HepG2 (cell line): Measurements from ENCODE around the gene SKP1. TPM values are rescaled to one million over a fixed set of nuclear protein-coding genes. Genes with fewer than 3 reads are reported as not detected.

Experiments
- ATAC-seq: fragments of 200-7000 bp; cut with Tn5 transposase; 3 replicates; pipeline ENCODE4 v1.9.1; 2020; ENCODE audit warnings: mild to moderate bottlenecking, moderate library complexity
- BruUV-seq: library from RNA; stranded (reverse); fragments of 400-500 nt; replicated peaks from 2 replicates; lab custom pipeline; 2021; lab: Mats Ljungman, UMichigan
- CTCF ChIA-PET: fragments of 300-600 bp; formaldehyde crosslinking; extraction: SDS; loops from one replicate; lab custom pipeline; 2021; ENCODE audit warnings: low total read pairs, inconsistent platforms, low intra/inter-chr PET ratio; lab: Yijun Ruan, JAX
- POLR2A ChIA-PET: fragments of 350-600 bp; sonication (Branson Sonifier 250); formaldehyde crosslinking; loops from one replicate; lab custom pipeline; 2020; ENCODE audit warnings: antibody characterized with exemption, inconsistent platforms; lab: Yijun Ruan, JAX
- DNase-seq: peaks from one replicate; pipeline ENCODE4 v3.0.0-alpha.2; 2015; ENCODE audit warnings: low spot score
- FAIRE-seq: peaks from 3 replicates; lab custom pipeline; 2011; peaks lifted over from hg19 to GRCh38; lab: Jason Lieb, UNC
- H2AFZ ChIP-seq: one replicate; pipeline ENCODE4 v1.6.1; 2011; ENCODE audit warnings: low read length, inconsistent platforms
- H3K27ac ChIP-seq: fragments of 300-600 bp; 3 replicates; pipeline ENCODE4 v1.8.0; 2011; ENCODE audit warnings: mixed run types, mild to moderate bottlenecking, mixed read lengths, low read length, inconsistent platforms; ENCODE audit not compliant: insufficient read depth; ENCODE audit errors: extremely low read length
- H3K27me3 ChIP-seq, 2 experiments: fragments of 200-600 bp in 1 of 2; 2 replicates in 1 of 2; 3 replicates in 1 of 2; pipeline versions ENCODE4 v1.6.0 to v1.8.0; 2011; ENCODE audit warnings: low read length in 2 of 2, mild to moderate bottlenecking in 2 of 2, moderate library complexity in 2 of 2, inconsistent platforms in 1 of 2; ENCODE audit not compliant: insufficient read depth in 2 of 2, control insufficient read depth in 1 of 2
- H3K36me3 ChIP-seq, 2 experiments: fragments of 200-600 bp in 1 of 2; replicated peaks in 1 of 2; 2 replicates in 1 of 2; 3 replicates in 1 of 2; pipeline versions ENCODE4 v1.5.1 to v1.8.0; 2011; ENCODE audit warnings: low read length in 2 of 2, inconsistent platforms in 1 of 2; ENCODE audit not compliant: insufficient read depth in 2 of 2, control insufficient read depth in 1 of 2
- H3K4me1 ChIP-seq: 2 replicates; pipeline ENCODE4 v1.5.1; 2012; ENCODE audit warnings: low read length, inconsistent platforms; ENCODE audit not compliant: insufficient read depth
- H3K4me2 ChIP-seq: 2 replicates; pipeline ENCODE4 v1.6.0; 2011; ENCODE audit warnings: low read depth, low read length, inconsistent platforms
- H3K4me3 ChIP-seq, 3 experiments: fragments of 200-600 bp in 1 of 3; sonication (generic), shearing (Covaris generic) in 1 of 3; replicated peaks in 1 of 3; 2 replicates each; pipeline ENCODE4 v1.5.1; 2011 to 2016; ENCODE audit warnings: low read length in 3 of 3, inconsistent platforms in 2 of 3, low read depth in 2 of 3, mild to moderate bottlenecking in 2 of 3, control low read depth in 1 of 3, mixed read lengths in 1 of 3; ENCODE audit not compliant: insufficient read depth in 1 of 3
- H3K79me2 ChIP-seq: one replicate; pipeline ENCODE4 v1.6.1; 2011; ENCODE audit warnings: low read length, inconsistent platforms; ENCODE audit not compliant: insufficient read depth
- H3K9ac ChIP-seq: 2 replicates; pipeline ENCODE4 v1.6.0; 2011; ENCODE audit warnings: mild to moderate bottlenecking, low read depth, low read length, inconsistent platforms; ENCODE audit not compliant: insufficient read depth
- H3K9me3 ChIP-seq: 2 replicates; pipeline ENCODE4 v1.5.1; 2012; ENCODE audit warnings: mild to moderate bottlenecking, low read length
- H4K20me1 ChIP-seq: 2 replicates; pipeline ENCODE4 v1.6.0; 2011; ENCODE audit warnings: inconsistent platforms, mild to moderate bottlenecking, low read length, moderate library complexity; ENCODE audit not compliant: insufficient read depth
- MAX ChIP-seq: IDR thresholded peaks from 2 replicates; pipeline ENCODE4 v1.6.1; 2012; ENCODE audit warnings: inconsistent platforms
- NR2F6 ChIP-seq, 2 experiments: IDR thresholded peaks; 2 replicates each; pipeline ENCODE4 v1.6.1; 2016; ENCODE audit warnings: antibody characterized with exemption in 1 of 2, mild to moderate bottlenecking in 1 of 2
- WGBS: methylation state at CpG from one replicate; pipeline ENCODE4 v1.1.6; 2017; ENCODE audit warnings: low lambda C conversion rate; 5-methylcytosine and 5-hydroxymethylcytosine counted together
- in situ Hi-C: cut with HindIII; loops from 2 replicates; pipeline ENCODE4 v1.10.0; 2017; ENCODE audit warnings: low pct_unique_long_range_greater_than_20kb; ENCODE audit not compliant: extremely low pct_ligation_motif_present
- intact Hi-C: fragments of 100-400 bp; cut with micrococcal nuclease; formaldehyde crosslinking; loops from one replicate; pipeline ENCODE4 v1.10.0; 2022; ENCODE audit not compliant: unreplicated experiment
- polyA plus RNA-seq, 8 experiments: library from polyadenylated mRNA; depleted of rRNA in 3 of 8; stranded (reverse) in 7 of 8; unstranded in 1 of 8; fragments of >200 nt; fragmentation: Illumina TruSeq in 4 of 8; extraction: Trizol in 4 of 8; gene quantifications; 2 replicates each; pipeline versions ENCODE4 v1.2.1 to v1.2.3, GENCODE V29; 2011 to 2016; ENCODE audit warnings: low read depth in 4 of 8, missing spikeins in 1 of 8, mixed read lengths in 1 of 8; ENCODE audit not compliant: insufficient read depth in 1 of 8
- total RNA-seq, 5 experiments: library from RNA; depleted of rRNA; stranded (reverse); fragments of >200 nt; fragmentation: Illumina TruSeq; extraction: Trizol; gene quantifications; 2 replicates each; pipeline ENCODE4 v1.2.3, GENCODE V29; 2016; ENCODE audit warnings: low read depth in 1 of 5
- TF ChIP-seq, protein P1 (sequence below): sonication (generic); formaldehyde crosslinking; conservative IDR thresholded peaks from 2 replicates; pipeline ENCODE4 v1.4.0; 2020; ENCODE audit warnings: missing genetic modification reagents
- TF ChIP-seq, protein P2 (sequence below): fragments of 450-650 bp; IDR thresholded peaks from 2 replicates; pipeline ENCODE4 v1.6.1; 2016

The SKP1 gene
- total and polyA plus RNA-seq, 2 of the 13 experiments (the other 11 are each of a cell fraction or from before 2014, with no cell fraction given) = 134 to 340 TPM

- TF ChIP-seq MAX (peak; percentile 37; the same call in 1 of the 2 replicates), NR2F6 (IDR thresholded peaks at IDR 0.05) (no peak), NR2F6 (CRISPR knock-in tag; IDR thresholded peaks at IDR 0.05) (peak; percentile 26; the same call in 1 of the 2 replicates)
Measured at GRCh38 chr5:134113902-134114875, 62.6 kb downstream of the SKP1 start, which contains the start of gene TCF7 (continued).

- POLR2A ChIA-PET = interaction anchor here (1.1 to 3.9 kb wide), 4 partner anchors 10 to 352 kb away, joined by 3 to 40 read pairs (median 4); no protein-coding TSS in a partner anchor
- FAIRE-seq = no peak
- H3K36me3 ChIP-seq = peaks cover 3 to 12% of the 10 kb centered on the region in 2 experiments; a peak in 2 of 5 replicates
- intact Hi-C loops = no loop called here
- in situ Hi-C loops = no loop called here
- peaks cover 61% of the 10 kb centered on the region for H3K4me1 ChIP-seq
- H3K27ac ChIP-seq = no peak overlapping the region
- TF ChIP-seq, protein P1, sequence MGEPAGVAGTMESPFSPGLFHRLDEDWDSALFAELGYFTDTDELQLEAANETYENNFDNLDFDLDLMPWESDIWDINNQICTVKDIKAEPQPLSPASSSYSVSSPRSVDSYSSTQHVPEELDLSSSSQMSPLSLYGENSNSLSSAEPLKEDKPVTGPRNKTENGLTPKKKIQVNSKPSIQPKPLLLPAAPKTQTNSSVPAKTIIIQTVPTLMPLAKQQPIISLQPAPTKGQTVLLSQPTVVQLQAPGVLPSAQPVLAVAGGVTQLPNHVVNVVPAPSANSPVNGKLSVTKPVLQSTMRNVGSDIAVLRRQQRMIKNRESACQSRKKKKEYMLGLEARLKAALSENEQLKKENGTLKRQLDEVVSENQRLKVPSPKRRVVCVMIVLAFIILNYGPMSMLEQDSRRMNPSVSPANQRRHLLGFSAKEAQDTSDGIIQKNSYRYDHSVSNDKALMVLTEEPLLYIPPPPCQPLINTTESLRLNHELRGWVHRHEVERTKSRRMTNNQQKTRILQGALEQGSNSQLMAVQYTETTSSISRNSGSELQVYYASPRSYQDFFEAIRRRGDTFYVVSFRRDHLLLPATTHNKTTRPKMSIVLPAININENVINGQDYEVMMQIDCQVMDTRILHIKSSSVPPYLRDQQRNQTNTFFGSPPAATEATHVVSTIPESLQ (CRISPR knock-in tag) = no peak
- TF ChIP-seq, protein P2, sequence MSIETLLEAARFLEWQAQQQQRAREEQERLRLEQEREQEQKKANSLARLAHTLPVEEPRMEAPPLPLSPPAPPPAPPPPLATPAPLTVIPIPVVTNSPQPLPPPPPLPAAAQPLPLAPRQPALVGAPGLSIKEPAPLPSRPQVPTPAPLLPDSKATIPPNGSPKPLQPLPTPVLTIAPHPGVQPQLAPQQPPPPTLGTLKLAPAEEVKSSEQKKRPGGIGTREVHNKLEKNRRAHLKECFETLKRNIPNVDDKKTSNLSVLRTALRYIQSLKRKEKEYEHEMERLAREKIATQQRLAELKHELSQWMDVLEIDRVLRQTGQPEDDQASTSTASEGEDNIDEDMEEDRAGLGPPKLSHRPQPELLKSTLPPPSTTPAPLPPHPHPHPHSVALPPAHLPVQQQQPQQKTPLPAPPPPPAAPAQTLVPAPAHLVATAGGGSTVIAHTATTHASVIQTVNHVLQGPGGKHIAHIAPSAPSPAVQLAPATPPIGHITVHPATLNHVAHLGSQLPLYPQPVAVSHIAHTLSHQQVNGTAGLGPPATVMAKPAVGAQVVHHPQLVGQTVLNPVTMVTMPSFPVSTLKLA = 0 out of 2 replicates have a peak, but pooled peaks have one; percentile 19
- 85% methylated on average over 15 of the region's 30 CpGs for WGBS
- no peaks in the 10 kb centered on the region for H3K9me3 ChIP-seq
- H3K79me2 ChIP-seq = peaks cover 2% of the 10 kb centered on the region
- H2AFZ ChIP-seq = no peak overlapping the region
- CTCF ChIA-PET = no interaction called here
- no TSS peak for BruUV-seq
- DNase-seq = no peak
- H3K4me2 ChIP-seq = peak overlapping the region; percentile 89; the same call in 1 of the 2 replicates
- peak; percentile 20 for ATAC-seq
- H3K4me3 ChIP-seq = peak overlapping the region in 1 of 3 experiments; percentile 71; a peak in 1 of 6 replicates
- no peaks in the 10 kb centered on the region for H4K20me1 ChIP-seq
- peaks cover 2 to 25% of the 10 kb centered on the region in 2 experiments; a peak in 3 of 5 replicates for H3K27me3 ChIP-seq
- H3K9ac ChIP-seq = no peak overlapping the region
Measured at GRCh38 chr5:134113363-134113889, 63.3 kb downstream of the SKP1 start.
